ENCODE measurements around the gene KLRG1.

KLRG1 gene

GRCh38 chr12:8985213-8985754, 4.1 kb upstream of the KLRG1 start:
- DNase-seq (ENCODE audit: low read depth, low spot score), result no peak

DNA sequence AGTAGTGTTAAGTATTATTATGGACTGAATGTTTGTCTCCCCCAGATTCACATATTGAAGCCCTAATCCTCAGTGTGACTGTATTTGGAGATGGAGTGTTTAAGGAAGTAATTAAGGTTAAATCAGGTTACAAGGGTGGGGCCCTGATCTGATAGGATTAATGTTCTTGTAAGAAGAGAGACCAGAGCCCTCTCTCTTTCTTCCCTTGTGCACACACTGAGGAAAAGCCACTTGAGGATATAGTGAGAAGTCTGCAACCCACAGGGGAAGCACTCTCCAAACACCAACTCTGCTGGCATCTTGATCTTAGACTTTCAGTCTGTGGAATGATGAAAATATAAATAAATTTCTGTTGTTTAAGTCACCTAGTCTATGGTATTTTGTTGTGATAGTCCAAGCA, 2.2 kb upstream of the KLRG1 start:
- no peak for DNase-seq (ENCODE audit: low read depth, low spot score)

DNA sequence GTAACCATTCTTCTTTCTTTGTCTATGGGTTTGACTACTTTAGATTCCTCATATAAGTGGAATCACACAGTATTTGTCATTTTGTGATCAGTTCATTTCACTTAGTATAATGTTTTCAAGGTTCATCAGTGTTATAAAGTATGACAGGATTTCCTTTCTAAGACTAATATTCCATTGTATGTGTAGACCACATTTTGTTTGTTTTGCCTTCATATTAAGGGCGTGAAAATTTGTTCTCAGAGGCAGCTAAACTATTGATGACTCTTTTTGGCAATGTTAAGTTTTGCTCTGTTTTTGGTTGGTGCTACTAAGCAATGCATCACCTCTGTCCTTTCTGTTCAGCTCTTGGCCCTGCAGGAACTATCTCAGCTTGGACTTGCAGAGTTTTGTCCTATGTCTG, 1.7 kb upstream of the KLRG1 start:
- no peak for DNase-seq (ENCODE audit: low read depth, low spot score)

- DNase-seq (ENCODE audit: low read depth, low spot score), result no peak
Measured at GRCh38 chr12:8991371-8992345, 2.3 kb downstream of the KLRG1 start.

- DNase-seq (ENCODE audit: low read depth, low spot score), result no peak
Measured at GRCh38 chr12:8993827-8994226, 4.5 kb downstream of the KLRG1 start.

DNA sequence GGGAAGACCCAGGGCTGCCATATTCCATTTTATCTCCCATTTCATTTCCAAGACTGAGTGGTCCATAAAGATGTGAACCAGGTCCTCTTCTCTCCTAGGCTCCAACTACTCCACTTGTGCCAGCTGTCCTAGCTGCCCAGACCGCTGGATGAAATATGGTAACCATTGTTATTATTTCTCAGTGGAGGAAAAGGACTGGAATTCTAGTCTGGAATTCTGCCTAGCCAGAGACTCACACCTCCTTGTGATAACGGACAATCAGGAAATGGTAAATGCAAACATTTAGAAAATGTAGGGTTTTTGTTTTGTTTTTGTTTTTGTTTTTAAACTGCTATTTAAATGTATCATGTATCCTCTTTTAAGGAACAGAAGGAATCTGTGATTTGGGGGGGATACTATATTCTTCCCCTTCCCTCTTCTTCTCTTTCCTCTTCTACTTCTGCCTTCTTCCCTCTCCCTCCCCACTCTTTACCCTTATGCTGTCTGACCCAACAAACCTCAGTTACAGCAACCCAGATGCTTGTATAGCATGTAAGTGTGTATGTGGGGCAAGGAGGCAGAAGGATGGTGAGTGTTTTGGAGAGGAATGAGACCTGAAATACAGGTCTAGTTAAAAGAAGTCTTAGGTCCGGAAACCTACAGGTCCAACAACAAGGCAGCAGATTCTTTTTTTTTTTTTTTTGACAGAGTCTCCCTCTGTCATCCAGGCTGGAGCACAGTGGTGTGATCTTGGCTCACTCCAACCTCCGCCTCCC, 5.9 kb downstream of the KLRG1 start:
- no peak for DNase-seq (ENCODE audit: low read depth, low spot score)

GRCh38 chr12:8996682-8997405, 7.5 kb downstream of the KLRG1 start:
- no peak for DNase-seq (ENCODE audit: low read depth, low spot score)

DNA sequence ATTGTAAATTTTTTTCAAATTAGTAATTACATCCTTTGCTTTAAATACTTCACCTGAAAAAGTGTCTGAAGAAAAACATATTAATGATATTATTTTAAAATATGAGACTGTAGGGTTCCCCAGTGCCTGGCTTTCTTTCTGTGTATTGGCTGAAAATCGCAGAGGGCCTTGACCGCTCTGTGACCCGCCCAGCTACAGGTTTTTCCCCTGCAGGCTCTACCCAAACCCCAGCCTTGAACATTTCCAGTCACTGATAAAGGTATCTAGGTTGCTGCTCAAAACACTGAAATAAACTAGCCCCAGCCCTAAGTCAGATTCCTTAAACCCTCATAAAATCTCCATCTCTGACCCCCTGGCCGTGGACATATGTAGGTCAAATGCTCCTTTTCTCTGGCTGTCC, 11.9 kb downstream of the KLRG1 start:
- DNase-seq (ENCODE audit: low read depth, low spot score), result no peak

DNA sequence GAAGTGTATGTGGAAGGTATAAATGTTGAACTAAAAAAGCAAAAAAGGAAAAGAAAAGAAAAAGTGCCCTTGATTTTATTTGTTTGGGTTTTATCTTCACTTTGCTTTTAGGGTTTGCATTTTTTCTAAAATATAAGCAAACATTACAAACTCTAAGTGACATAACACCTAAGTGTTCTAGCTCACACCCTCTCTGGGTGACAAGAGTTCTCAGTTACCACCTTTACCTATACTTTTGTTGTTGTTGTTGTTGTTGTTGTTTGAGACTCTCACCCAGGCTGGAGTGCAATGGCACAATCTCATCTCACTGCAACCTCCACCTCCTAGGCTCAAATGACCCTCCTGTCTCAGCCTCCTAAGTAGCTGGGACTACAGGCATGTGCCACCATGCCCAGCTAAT, 13.0 kb downstream of the KLRG1 start:
- DNase-seq (ENCODE audit: low read depth, low spot score), result no peak

DNA sequence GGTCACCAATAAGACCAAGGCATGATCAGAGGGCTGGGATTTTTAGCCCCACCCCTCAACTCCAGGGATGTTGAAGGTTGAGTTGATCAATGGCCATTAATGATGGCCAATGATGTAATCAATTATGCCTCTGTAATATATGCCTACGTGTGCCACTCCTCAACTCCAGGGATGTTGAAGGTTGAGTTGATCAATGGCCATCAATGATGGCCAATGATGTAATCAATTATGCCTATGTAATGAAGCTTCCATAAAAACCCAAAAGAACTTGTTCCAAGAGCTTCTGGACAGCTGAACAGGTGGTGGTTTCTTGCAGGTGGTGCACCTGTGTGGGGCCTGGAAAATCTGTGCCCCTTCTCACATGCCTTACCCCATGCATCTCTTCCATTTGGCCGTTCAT, 33.2 kb downstream of the KLRG1 start:
- no peak for DNase-seq (ENCODE audit: low read depth, low spot score)

DNA sequence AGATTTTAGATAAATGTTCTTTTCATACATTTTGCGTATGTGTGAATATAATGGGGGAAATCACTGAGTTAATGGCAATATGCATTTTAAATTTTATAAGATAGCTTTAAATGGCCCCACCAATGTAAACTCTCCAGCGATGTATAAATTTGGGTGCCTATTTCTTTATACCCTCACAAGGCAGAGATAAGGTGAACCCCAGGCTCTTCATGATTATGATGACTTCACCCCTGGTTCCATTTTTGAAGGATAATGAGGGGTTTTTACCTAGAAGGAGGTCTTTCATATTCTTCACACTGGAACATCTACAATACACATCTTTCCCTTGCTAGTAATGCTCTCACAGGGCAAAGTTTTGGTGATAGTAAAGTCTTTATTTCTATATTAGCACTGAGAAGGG, 35.2 kb downstream of the KLRG1 start:
- DNase-seq (ENCODE audit: low read depth, low spot score), result no peak

DNA sequence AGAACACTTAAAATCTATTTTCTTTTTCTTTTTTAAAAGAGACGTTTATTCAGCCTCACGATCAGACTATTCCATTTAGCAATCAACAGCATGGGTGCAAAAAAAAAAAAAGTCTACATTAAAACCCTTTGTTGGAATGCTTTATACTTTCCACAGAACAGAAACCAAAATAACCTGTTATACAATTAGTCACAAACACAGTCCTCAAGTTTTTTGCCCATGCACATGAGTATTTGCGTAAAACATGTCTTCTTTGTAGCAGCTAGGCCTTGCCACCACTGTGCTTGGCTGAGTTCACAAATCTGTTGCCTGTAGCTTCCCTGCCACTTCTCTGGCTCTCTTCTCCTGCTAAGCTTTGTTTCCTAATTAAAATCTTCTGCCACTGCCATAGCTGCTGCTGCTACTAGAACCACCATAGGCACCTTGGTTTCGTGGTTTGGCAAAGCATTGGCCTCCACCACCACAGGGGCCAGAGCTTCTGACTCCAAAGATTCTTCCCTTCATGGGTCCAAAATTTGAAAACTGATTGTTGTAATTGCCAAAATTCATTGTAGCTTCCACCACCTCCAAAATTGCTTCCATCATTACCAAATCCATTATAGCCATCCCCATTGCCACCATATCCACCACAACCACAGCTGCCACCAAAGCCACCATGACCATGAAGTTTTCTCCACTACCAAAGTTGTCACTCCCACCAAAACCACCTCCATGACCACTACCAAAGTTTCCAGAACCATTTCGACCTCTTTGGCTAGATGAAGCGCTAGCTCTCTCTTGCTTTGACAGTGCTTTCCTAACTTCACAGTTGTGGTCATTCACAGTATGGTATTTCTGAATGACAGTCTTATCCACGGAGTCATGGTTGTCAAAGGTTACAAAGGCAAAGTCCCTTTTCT, 38.1 kb downstream of the KLRG1 start:
- DNase-seq (ENCODE audit: low read depth, low spot score), result no peak

DNA sequence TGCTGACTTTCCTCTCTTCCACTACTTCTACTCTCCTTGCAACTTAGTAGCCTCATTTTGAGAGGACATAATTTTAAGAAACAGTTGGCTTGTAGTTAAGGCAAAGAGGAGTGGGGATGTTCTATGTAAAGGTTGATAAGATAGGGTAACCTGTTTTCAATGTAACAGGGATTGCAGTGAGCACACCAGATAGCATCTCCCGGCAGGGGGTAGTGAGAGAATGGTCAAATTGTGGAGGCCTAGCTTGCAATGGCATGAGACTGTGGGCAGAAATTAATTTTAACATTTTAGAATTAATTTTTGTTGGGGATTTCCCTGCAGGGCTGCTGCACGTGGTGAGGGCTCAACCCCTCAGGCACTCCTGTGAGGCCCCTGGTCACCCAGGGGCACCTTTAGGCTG, 41.4 kb downstream of the KLRG1 start:
- DNase-seq (ENCODE audit: low read depth, low spot score), result no peak

DNA sequence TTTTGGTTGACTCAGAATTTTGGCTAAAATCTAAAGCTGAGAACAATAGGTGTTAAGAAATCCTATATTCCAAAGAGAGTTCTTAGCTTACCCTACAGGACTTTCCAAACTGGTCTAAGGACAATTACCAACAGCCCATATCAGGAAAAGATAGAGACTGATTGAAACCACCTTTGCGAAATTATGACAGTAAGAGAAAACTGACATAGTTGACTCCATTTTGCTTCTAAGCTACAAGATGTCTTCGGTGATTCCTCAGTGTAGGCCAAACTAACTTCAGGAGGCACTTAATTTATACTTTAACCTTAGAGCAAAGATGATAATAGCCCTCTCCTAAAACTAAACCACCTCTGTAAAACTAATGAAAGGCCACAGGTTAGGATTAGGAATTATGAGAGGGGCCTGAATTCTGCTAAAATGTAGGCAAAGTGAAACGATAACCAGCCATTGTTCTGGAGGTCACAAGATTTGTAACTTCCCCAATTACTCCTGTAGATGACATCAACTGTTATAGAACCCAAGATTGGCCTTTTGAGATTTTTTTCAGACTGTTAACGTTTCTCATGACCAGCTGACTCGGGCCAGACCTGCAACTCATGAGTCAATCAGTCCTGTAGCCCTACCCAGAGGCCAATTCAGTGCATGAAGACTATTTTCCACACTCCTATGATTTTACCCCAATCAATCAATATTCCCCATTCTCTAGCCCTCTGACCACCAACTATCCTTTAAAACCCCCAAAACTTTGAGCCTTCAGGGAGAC, 43.0 kb downstream of the KLRG1 start:
- no peak for DNase-seq (ENCODE audit: low read depth, low spot score)

DNA sequence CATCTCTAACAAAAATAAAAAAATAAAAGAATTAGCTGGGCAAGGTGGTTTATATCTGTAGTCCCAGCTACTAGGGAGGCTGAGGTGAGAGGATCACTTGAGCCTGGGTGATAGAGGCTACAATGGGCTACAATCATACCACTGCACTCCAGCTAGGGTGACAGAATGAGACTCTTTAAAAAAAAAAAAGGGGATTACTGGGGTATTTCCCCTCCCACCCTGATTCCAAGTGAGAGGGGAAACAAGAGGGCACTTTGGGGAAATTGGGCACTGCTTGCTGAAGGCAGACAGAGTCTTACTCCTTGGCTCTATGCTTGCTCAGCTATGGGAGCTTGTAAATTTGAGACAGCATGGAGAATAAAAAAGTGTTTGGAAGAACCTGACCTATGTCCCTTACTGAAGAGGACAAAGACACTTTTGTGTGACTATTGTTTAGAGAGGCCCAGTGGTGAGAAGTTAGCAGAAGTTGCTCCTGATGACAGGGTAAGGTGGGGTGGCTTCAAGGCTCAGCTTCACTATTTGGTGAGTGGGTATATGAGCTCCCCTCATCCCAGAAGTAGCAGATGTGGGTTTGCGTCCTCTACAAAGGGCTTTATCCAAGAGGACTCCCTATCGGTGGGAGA, 44.0 kb downstream of the KLRG1 start:
- DNase-seq (ENCODE audit: low read depth, low spot score), result no peak

- DNase-seq (ENCODE audit: low read depth, low spot score), result no peak
Measured at GRCh38 chr12:9034095-9034494, 44.7 kb downstream of the KLRG1 start.

- DNase-seq (ENCODE audit: low read depth, low spot score), result no peak
Measured at GRCh38 chr12:9036227-9036626, 46.9 kb downstream of the KLRG1 start.

DNA sequence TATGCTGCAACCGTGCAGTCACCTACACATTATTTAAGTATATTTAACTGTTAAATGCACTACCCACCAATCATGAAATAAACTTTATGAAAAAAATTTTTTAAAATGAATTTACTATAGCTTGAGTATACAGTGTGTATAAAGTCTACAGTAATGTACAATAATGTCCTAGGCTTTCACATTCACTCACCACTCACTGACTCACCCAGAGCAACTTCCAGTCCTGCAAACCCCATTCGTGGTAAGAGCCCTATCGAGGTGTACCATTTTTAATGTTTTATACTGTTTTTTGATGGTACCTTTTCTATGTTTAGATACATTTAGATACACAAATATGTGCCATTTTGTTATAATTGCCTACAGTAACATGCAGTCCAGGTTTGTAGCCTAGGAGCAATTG, 48.1 kb downstream of the KLRG1 start:
- no peak for DNase-seq (ENCODE audit: low read depth, low spot score)

- DNase-seq (ENCODE audit: low read depth, low spot score), result no peak
Measured at GRCh38 chr12:9039397-9039977, 50.1 kb downstream of the KLRG1 start.

All from activated naive CD8-positive, alpha-beta T cell treated with anti-CD3 and anti-CD28 coated beads, Interleukin-2, amount 50 U/mL, for 16 hours (primary cell).